Measurements from ENCODE around the gene FOXO6.

FOXO6 gene

DNA sequence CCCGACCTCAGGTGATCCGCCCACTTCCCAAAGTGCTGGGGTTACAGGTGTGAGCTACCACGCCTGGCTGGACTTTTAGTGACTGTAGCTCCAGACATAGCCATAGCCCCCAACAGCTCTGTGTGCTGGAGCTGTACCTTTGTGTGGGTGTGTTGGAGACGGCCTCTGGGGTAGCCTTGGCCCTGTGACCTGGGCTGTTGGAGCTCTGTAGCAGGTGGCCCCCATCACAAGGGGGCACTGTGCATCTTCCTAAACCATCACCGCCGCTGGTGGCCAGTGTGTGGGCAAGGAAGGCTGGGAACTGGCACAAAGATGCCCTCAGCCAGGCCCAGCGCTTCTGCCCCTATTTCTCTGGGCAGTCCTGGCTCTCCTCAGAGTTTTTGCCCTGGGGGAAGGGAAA, 38.4 kb upstream of the FOXO6 start:
- H3K4me3 ChIP-seq (ENCODE audit: low read length) = no peak overlapping the region
- peak; percentile 10 for DNase-seq (ENCODE audit: low read depth)
- TF ChIP-seq, protein P1, sequence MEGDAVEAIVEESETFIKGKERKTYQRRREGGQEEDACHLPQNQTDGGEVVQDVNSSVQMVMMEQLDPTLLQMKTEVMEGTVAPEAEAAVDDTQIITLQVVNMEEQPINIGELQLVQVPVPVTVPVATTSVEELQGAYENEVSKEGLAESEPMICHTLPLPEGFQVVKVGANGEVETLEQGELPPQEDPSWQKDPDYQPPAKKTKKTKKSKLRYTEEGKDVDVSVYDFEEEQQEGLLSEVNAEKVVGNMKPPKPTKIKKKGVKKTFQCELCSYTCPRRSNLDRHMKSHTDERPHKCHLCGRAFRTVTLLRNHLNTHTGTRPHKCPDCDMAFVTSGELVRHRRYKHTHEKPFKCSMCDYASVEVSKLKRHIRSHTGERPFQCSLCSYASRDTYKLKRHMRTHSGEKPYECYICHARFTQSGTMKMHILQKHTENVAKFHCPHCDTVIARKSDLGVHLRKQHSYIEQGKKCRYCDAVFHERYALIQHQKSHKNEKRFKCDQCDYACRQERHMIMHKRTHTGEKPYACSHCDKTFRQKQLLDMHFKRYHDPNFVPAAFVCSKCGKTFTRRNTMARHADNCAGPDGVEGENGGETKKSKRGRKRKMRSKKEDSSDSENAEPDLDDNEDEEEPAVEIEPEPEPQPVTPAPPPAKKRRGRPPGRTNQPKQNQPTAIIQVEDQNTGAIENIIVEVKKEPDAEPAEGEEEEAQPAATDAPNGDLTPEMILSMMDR (conservative IDR thresholded peaks at IDR 0.05; ENCODE audit: low read depth, low read length) = peak; percentile 67

DNA sequence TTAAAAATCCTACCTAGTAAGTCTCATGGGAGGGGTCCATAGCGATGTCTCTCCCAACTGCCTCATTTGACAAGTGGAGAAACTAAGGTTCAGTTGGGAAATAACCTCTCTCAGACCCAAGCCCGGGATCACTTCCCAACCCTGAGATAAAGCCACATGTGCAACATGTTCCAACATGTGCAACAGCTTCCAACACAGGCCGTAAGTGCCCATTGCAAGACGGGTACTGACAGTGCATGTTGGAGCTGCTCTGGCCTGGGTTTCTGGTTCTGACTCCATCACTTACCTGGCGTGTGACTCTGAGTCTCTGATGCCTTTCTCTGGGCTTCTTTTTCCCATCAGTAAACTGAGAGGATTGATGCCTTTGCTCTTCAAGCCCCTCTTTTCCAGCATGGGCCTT, 38.0 kb upstream of the FOXO6 start:
- DNase-seq (ENCODE audit: low read depth) = no peak
- TF ChIP-seq, protein P1 (conservative IDR thresholded peaks at IDR 0.05; ENCODE audit: low read depth, low read length) = no peak
- H3K4me3 ChIP-seq (ENCODE audit: low read length) = no peak overlapping the region

DNA sequence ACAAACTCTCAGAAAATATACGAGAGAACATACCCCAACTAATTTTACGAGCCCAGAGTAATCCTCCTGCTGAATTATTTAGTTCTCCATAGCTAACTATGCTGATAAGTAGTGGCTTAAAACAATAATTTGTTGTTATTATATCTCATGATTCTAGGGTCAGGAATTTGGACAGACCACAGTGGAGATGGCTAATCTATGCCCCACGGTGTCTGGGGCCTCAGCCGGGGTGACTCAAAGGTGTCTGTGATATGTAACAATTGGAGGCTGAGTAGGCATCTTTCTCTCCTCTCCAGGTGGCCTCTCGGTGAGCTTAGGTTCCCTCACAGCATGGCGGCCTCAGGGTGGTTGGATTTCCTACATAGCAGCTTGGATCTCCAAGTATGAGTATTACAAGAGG, 35.4 kb upstream of the FOXO6 start:
- TF ChIP-seq, protein P1 (conservative IDR thresholded peaks at IDR 0.05; ENCODE audit: low read depth, low read length) = no peak
- DNase-seq (ENCODE audit: low read depth) = no peak
- no peak overlapping the region for H3K4me3 ChIP-seq (ENCODE audit: low read length)

DNA sequence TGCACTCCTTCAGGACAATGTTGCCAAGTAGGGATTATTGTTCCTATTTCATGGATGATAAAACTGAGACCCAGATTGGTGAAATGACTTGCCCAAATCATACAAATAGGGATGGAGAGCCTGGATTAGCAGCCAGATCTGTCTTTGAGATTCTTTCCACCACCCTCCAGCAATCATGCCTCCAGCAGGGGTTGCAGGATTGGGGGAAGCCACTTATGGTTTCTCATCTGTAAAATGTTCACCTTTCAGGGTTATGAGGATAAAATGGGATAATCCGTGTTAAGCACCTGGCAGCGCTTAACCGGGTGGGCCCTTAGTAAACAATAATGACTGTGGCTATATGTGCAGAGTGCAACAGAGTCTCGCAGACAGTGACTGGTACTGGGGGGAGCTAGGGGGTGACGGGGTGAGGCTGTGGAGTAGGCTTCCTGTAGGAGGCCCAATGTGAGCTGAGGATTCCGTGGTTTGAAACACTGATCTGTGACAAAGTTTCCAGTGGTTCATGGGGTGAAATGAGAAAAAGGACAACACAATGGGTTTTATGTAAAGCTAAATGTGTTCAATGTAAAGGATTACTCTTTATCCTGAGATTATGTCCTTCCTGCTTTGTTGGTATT, 33.7 kb upstream of the FOXO6 start:
- DNase-seq (ENCODE audit: low read depth) = no peak
- H3K4me3 ChIP-seq (ENCODE audit: low read length) = no peak overlapping the region
- TF ChIP-seq, protein P1 (conservative IDR thresholded peaks at IDR 0.05; ENCODE audit: low read depth, low read length) = no peak

DNA sequence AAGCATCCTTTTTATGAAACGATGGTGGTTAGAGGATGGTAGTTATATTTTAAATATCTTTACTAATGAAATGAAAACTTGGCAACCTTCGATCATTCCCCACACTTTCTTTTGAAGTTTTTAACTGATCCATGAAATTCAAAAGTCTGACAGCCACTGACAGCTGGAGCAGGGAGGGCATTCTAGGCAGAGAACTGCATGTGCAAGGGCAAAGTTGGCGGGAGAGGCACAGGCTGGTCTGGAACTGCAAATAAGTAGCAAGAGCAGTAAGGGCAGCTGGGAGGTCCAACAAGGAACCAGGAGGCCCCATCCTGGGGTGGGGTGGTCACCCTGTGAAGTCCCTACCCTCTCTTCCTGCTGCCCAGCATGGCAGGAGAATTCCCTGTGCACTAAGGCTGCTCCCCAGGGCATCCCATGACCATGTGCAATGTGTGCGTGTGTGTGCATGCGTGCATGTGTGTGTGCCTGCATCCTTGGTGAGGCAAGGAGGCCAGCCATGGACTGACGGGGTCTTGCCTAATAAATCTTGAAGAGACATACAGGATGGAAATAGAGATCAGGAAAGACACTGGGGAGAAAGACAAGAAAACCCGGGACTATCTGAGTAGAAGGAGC, 33.1 kb upstream of the FOXO6 start:
- no peak for DNase-seq (ENCODE audit: low read depth)
- H3K4me3 ChIP-seq (ENCODE audit: low read length) = no peak overlapping the region
- TF ChIP-seq, protein P1 (conservative IDR thresholded peaks at IDR 0.05; ENCODE audit: low read depth, low read length) = no peak

DNA sequence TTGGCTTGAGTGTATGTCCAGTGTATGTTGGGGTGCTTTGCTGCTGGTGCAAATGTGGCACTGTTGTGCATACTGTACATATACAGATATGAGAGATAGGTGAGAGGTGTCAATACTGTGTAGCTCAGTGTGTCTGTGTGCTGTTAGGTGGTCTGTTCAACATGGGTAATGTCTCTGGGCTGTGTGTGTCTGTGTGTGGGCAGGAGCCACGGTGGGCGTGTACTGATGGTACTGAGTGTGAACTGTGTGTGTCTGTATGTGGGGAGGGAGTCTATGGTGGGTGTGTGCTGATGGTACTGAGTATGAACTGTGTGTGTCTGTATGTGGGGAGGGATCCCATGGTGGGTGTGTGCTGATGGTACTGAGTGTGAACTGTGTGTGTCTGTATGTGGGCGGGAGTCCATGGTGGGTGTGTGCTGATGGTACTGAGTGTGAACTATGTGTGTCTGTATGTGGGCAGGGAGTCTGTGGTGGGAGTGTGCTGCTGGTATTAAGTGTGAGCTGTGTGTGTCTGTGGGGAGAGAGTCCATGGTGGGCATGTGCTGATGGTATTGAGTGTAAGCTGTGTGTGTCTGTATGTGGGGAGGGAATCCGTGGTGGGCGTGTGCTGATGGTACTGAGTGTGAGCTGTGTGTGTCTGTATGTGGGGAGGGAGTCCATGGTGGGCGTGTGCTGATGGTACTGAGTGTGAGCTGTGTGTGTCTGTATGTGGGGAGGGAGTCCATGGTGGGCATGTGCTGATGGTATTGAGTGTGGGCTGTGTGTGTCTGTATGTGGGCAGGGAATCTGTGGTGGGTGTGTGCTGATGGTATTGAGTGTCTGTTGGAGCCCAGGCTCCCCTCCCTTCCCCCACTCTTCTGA, 32.2 kb upstream of the FOXO6 start:
- no peak overlapping the region for H3K4me3 ChIP-seq (ENCODE audit: low read length)
- DNase-seq (ENCODE audit: low read depth) = no peak
- TF ChIP-seq, protein P1 (conservative IDR thresholded peaks at IDR 0.05; ENCODE audit: low read depth, low read length) = no peak
